GM15510 (cell line): ENCODE data around the gene MED13L.

ENCODE experiments used
- POLR2A ChIP-seq: IDR thresholded peaks from 3 replicates; pipeline ENCODE4 v1.6.1; 2011; ENCODE audit warnings: borderline replicate concordance; ENCODE audit not compliant: insufficient read length; ENCODE audit errors: extremely low read depth

Gene MED13L

GRCh38 chr12:116274551-116275375 is 2.7 kb downstream of the MED13L start:
- no peak for TF ChIP-seq POLR2A

- TF ChIP-seq POLR2A = no peak
Observed at GRCh38 chr12:116273813-116274550, 3.5 kb downstream of the MED13L start.

- TF ChIP-seq POLR2A = no peak
Observed at GRCh38 chr12:116267948-116268347, 9.5 kb downstream of the MED13L start.

GRCh38 chr12:116266631-116267349 is 10.7 kb downstream of the MED13L start:
- no peak for TF ChIP-seq POLR2A

GRCh38 chr12:116266168-116266601 is 11.3 kb downstream of the MED13L start:
- no peak for TF ChIP-seq POLR2A

- TF ChIP-seq POLR2A = no peak
Observed at GRCh38 chr12:116265351-116266147, 11.9 kb downstream of the MED13L start.

GRCh38 chr12:116264525-116265070 is 12.9 kb downstream of the MED13L start:
- TF ChIP-seq POLR2A = no peak

GRCh38 chr12:116263844-116264243 is 13.6 kb downstream of the MED13L start:
- no peak for TF ChIP-seq POLR2A

GRCh38 chr12:116263431-116263830 is 14.1 kb downstream of the MED13L start:
- no peak for TF ChIP-seq POLR2A

GRCh38 chr12:116262741-116263140 is 14.8 kb downstream of the MED13L start:
- TF ChIP-seq POLR2A = no peak

GRCh38 chr12:116261525-116262100 is 15.9 kb downstream of the MED13L start:
- no peak for TF ChIP-seq POLR2A

GRCh38 chr12:116259800-116260577 is 17.5 kb downstream of the MED13L start:
- TF ChIP-seq POLR2A = no peak

GRCh38 chr12:116257826-116258225 is 19.7 kb downstream of the MED13L start:
- no peak for TF ChIP-seq POLR2A

- TF ChIP-seq POLR2A = no peak
Observed at GRCh38 chr12:116257215-116257614, 20.3 kb downstream of the MED13L start.

GRCh38 chr12:116249938-116250337 is 27.6 kb downstream of the MED13L start:
- TF ChIP-seq POLR2A = no peak
